Activated naive CD4-positive, alpha-beta T cell treated with anti-CD3 and anti-CD28 coated beads, Interleukin-2, amount 50 U/mL, for 24 hours (primary cell): ENCODE data around the gene ZBED3.
A peak's percentile ranks its signal among the peaks of the same experiment; 100 is the strongest.

Experiments used
- H3K27ac Mint-ChIP-seq: one replicate; pipeline ENCODE4 v1.8.0; 2021; ENCODE audit warnings: mild to moderate bottlenecking, mixed read lengths
- H3K27me3 Mint-ChIP-seq: one replicate; pipeline ENCODE4 v1.8.0; 2021; ENCODE audit warnings: mixed read lengths
- H3K36me3 Mint-ChIP-seq: one replicate; pipeline ENCODE4 v1.8.0; 2021; ENCODE audit warnings: mixed read lengths
- H3K4me1 Mint-ChIP-seq: one replicate; pipeline ENCODE4 v1.8.0; 2021; ENCODE audit warnings: mixed read lengths
- H3K4me3 Mint-ChIP-seq: one replicate; pipeline ENCODE4 v1.8.0; 2021; ENCODE audit warnings: mild to moderate bottlenecking, mixed read lengths
- H3K9me3 Mint-ChIP-seq: one replicate; pipeline ENCODE4 v1.8.0; 2021; ENCODE audit warnings: mixed read lengths

Gene ZBED3

DNA sequence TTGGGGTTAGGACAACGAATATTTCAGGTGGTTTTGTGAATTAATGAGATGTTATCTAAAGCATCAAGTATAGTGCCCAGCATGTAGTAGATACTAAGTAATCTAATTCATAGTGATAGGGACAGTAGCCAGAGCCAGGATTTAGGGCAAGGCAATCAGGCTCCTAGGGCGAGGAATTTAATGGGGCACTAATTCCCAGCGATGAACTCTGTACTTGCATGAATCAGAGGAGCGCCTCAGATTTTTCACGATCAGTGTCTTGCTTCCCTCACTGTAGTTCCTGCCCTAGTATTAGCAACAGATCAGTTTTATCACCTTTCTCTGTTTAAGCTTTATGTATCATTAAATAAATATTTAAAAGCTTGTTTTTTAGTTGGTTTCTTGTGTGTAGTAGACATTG is 53.7 kb downstream of the ZBED3 start:
- H3K4me3 Mint-ChIP-seq = peak overlapping the region; percentile 64
- no peaks in the 10 kb centered on the region for H3K27me3 Mint-ChIP-seq
- no peak overlapping the region for H3K27ac Mint-ChIP-seq
- H3K36me3 Mint-ChIP-seq = peaks cover 8% of the 10 kb centered on the region
- H3K4me1 Mint-ChIP-seq = peaks cover 47% of the 10 kb centered on the region
- H3K9me3 Mint-ChIP-seq = peaks cover 6% of the 10 kb centered on the region

DNA sequence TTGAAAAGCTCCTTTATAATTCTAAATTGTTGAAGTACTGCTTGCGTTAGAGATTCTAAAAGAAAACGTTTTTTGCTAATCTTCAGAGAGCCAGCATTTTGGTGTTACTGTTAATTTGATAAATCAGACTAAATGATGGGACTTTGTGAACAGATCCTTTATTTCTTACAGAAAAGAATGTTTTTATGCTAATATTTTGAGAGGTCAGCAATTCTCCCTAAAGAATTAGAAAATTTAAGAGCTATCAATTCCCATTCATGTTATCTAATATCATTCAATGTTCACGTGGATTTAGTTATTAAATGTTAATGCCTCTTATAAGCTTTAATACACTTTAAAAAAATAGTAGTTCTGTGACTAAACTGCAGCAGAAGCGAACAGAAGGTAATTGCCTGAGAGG is 54.5 kb downstream of the ZBED3 start:
- peaks cover 6% of the 10 kb centered on the region for H3K9me3 Mint-ChIP-seq
- peaks cover 8% of the 10 kb centered on the region for H3K36me3 Mint-ChIP-seq
- H3K27ac Mint-ChIP-seq = no peak overlapping the region
- H3K4me1 Mint-ChIP-seq = peaks cover 45% of the 10 kb centered on the region
- no peak overlapping the region for H3K4me3 Mint-ChIP-seq
- no peaks in the 10 kb centered on the region for H3K27me3 Mint-ChIP-seq

DNA sequence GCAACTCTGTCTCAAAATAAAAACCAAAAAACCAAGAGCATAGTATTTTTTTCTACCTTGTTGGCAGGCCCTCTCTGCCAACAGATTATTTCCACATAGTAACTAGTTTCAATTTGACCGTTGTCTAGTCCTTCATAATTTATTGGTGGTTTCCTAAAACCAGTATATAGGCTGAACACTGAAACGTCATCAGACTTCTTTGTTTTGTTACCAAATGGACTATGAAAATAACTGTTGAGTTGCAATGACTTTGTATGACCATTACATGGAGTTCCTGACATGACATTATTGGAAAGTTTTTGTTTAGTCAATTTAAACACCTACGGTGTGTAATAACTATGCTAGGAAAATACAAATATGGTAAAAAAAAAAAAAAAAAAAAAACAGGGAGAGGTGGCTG is 55.2 kb downstream of the ZBED3 start:
- peak overlapping the region; percentile 98 for H3K4me3 Mint-ChIP-seq
- H3K9me3 Mint-ChIP-seq = peaks cover 6% of the 10 kb centered on the region
- no peaks in the 10 kb centered on the region for H3K27me3 Mint-ChIP-seq
- H3K36me3 Mint-ChIP-seq = peaks cover 8% of the 10 kb centered on the region
- no peak overlapping the region for H3K27ac Mint-ChIP-seq
- H3K4me1 Mint-ChIP-seq = peaks cover 45% of the 10 kb centered on the region

DNA sequence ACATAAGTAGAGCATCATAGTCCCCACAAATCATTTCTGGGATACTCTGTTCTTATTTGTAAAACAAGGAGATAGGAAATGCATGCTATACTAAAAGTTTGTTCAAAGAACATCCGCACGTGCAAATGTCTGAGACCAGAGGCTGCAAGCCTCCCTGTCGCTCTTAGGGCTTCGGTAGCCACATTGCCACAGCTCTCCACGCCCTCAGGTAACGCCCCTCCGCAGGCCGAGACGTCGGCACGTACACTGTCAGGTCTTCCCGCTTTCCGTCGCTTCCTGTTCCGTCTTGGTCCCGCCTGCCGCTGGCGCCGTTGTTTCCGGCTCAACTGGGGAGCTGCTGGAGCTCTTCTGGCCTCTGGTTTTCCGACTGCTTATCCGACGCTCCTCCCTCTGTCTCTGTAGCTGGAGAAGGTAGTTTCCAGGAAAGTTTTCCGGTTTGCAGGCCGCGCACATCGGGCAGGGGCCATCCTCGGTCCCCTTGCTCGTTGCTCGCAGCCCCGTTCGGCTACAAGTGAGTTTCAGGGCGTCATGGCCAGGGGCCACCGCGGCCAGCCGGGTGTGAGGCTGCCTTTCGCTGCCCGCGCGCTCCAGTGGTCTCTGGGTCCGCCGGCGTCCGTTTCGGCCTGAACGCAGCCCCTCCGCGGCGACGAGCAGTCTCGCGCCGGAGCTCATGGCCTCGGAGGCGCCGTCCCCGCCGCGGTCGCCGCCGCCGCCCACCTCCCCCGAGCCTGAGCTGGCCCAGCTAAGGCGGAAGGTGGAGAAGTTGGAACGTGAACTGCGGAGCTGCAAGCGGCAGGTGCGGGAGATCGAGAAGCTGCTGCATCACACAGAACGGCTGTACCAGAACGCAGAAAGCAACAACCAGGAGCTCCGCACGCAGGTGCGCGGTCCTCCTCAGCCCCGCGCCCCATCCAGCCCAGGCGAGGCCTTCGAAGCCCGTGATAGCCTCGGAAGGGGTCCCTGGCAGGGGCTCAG is 56.7 kb downstream of the ZBED3 start, which contains the start of gene AGGF1:
TSS of gene AGGF1 (plus strand) at position 308 of the 975 bp plus-strand sequence. CDS start at position 671, 363 bp downstream.
- Mint-ChIP-seq H3K36me3 (peaks cover 5% of the 10 kb centered on the region), H3K4me3 (peak within 1 kb of the TSS; percentile 98), H3K4me1 (peaks cover 45% of the 10 kb centered on the region), H3K27ac (peak within 1 kb of the TSS; percentile 96), H3K9me3 (peaks cover 6% of the 10 kb centered on the region), H3K27me3 (no peaks in the 10 kb centered on the region)

DNA sequence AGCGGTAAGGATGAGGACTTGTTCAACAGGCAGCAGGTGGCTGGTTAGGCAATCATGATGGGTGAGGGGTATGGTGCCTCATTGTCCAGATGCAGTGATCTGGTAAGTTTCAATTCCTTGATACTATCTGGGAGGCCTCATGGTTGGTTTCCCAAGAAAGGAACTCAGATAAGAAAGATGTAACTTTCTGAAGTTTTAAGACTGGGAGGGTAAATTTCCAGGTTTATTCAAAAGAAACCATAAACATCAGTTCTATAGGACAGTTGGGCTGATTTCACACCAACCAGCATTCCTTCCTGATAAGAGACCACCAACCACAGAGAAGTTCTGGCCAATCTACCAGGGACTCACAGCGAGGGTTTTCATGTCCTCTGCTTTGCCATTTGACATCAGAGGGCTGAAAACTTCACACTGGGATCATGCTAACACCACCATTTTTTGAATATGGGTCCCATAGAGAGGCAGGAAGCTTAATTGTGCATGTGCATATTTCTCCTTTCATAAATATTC is 57.7 kb downstream of the ZBED3 start:
- Mint-ChIP-seq H3K36me3 (peaks cover 4% of the 10 kb centered on the region), H3K27ac (peak overlapping the region; percentile 96), H3K4me1 (peaks cover 39% of the 10 kb centered on the region)

DNA sequence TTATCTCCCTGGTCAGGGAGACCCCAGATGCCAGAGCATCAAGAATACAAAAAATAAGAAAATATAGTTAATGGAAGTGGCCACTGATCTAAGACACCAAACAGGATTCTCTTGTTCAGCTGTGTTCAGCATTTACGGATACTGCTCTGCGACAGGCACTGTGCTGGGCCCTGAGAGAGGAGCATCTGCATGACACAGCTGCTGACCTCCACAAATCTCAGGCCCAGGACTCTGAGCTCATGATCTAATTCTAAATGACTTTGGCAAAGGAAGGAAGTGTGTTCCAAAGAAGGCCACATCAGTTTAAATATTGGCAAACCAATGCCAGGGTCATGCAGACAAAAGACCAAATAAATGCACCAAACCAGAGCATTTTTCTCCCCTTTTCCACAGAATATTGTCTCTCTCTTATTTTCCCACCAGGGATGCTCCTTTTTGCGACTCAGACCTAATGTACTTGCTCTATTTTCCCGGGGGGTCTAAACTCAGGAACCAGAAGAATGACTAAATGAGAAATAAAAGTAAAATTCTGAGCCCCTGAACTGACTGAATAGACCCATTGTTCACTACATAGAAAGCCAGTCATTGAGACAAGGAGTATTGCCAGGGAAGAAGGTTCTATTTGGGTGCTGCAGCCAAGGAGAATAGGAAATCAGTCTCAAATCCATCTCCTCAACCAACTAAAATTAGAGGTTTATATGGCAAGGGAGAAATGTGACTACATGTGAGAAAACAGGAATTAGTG is 58.3 kb downstream of the ZBED3 start:
- Mint-ChIP-seq H3K4me3 (peak overlapping the region; percentile 69), H3K36me3 (peaks cover 4% of the 10 kb centered on the region), H3K27ac (no peak overlapping the region)

More for the DNA sequence above, 57.7 kb downstream of the ZBED3 start:
- Mint-ChIP-seq H3K27me3 (no peaks in the 10 kb centered on the region), H3K9me3 (peaks cover 6% of the 10 kb centered on the region), H3K4me3 (peak overlapping the region; percentile 98)

DNA sequence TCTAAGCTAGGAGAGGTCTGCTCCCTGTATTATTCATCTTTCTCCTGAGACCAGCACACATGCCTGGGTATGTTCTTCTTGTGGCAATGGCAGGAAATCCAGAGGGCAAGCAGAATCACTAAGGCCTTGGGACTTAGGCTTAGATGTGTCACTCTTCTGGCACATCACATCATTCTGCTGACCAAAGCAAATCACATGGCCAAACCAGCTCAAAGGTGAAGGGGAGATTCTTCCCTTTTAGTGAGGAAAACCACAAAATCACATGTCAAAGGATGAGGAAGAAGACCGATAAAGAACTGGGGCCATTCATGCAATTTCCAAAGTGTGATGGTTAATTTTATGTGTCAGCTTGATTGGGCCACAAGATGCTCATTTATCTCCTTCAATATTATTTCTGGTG is 62.6 kb downstream of the ZBED3 start:
- Mint-ChIP-seq H3K36me3 (peaks cover 4% of the 10 kb centered on the region), H3K27me3 (peaks cover 12% of the 10 kb centered on the region), H3K9me3 (peaks cover 6% of the 10 kb centered on the region)

More for the DNA sequence above, 58.3 kb downstream of the ZBED3 start:
- Mint-ChIP-seq H3K4me1 (peaks cover 32% of the 10 kb centered on the region), H3K9me3 (peaks cover 6% of the 10 kb centered on the region), H3K27me3 (no peaks in the 10 kb centered on the region)

DNA sequence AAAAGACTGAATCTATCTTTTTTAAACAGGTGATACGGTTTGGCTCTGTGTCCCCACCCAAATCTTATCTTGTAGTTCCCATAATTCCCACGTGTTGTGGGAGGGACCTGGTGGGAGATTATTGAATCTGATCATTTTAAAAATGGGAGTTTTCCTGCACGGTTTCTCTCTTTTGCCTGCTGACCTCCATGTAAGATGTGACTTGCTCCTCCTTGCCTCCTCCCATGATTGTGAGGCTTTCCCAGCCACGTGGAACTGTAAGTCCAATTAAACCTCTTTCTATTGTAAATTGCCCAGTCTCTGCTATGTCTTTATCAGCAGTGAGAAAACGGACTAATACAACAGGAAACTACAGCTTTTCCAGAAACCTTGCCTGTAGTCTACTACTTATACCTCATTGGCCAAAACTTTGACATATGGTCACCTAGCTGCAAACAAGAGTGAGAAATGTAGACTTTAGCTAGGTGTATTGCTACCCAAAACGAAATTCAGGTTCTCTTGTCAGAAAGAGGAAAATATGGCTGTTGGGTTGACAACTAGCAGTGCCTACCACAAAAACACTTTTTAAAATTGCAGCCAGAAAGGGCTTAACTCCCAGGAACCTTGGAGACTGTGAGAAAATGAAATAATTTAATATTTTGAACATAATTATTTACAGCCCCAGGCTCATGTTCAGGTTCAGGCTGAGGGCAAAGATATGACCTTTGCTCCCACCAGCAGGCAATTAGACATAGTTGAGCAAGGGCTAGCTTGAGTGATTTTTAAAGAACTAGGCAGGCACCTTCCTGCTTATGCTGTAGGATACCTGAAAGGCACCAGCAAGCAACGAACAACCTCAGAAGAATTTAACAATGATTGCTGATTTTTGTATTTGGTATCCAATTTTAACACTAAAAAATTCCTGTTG is 64.3 kb downstream of the ZBED3 start:
- H3K4me1 Mint-ChIP-seq = no peaks in the 10 kb centered on the region
- H3K4me3 Mint-ChIP-seq = no peak overlapping the region
- H3K9me3 Mint-ChIP-seq = no peaks in the 10 kb centered on the region
- H3K36me3 Mint-ChIP-seq = no peaks in the 10 kb centered on the region
- no peak overlapping the region for H3K27ac Mint-ChIP-seq
- peaks cover 15% of the 10 kb centered on the region for H3K27me3 Mint-ChIP-seq

More for the DNA sequence above, 62.6 kb downstream of the ZBED3 start:
- H3K4me1 Mint-ChIP-seq = peaks cover 5% of the 10 kb centered on the region
- H3K4me3 Mint-ChIP-seq = no peak overlapping the region
- H3K27ac Mint-ChIP-seq = no peak overlapping the region
